Lower lobe of right lung (tissue), 2 donors: ENCODE measurements around the gene FGD6. TPM values are rescaled to one million over a fixed set of nuclear protein-coding genes. Genes with fewer than 3 reads are reported as not detected.

Source experiments
- ATAC-seq, 2 donors: fragments of 200-7000 bp; cut with Tn5 transposase; one replicate each; pipeline ENCODE4 v1.9.1; 2020 to 2022; ENCODE audit warnings: mild to moderate bottlenecking in 2 of 2, moderate library complexity in 2 of 2
- DNase-seq: peaks from one replicate; pipeline ENCODE4 v3.0.0-alpha.2; 2020
- H3K27ac ChIP-seq: fragments of 200-600 bp; one replicate; pipeline ENCODE4 v1.8.0; 2022
- H3K27me3 ChIP-seq: fragments of 200-600 bp; one replicate; pipeline ENCODE4 v1.8.0; 2022; ENCODE audit warnings: low read depth
- H3K36me3 ChIP-seq: fragments of 200-600 bp; one replicate; pipeline ENCODE4 v1.8.0; 2022; ENCODE audit warnings: mild to moderate bottlenecking
- H3K4me1 ChIP-seq: fragments of 200-600 bp; one replicate; pipeline ENCODE4 v1.8.0; 2022
- H3K4me3 ChIP-seq: fragments of 200-600 bp; one replicate; pipeline ENCODE4 v1.8.0; 2022; ENCODE audit warnings: mild to moderate bottlenecking
- H3K9me3 ChIP-seq: fragments of 200-600 bp; one replicate; pipeline ENCODE4 v1.8.0; 2022
- CTCF ChIP-seq: fragments of 200-600 bp; IDR thresholded peaks from one replicate; pipeline ENCODE4 v1.8.0; 2022; ENCODE audit warnings: antibody characterized with exemption, mild to moderate bottlenecking
- intact Hi-C: fragments of 100-400 bp; cut with DNase I; formaldehyde crosslinking; loops from one replicate; pipeline ENCODE4 v1.11.0; 2022
- total RNA-seq: library from RNA; stranded (reverse); fragmentation: NEBNext Ultra II Directional; extraction: Animal tissue kit (Norgen Biotek cat#: 25700); gene quantifications from one replicate; pipeline ENCODE4 v1.2.1, GENCODE V29; 2021
- donor health status: DM: no; HTN: yes; CAD: no; lungs with severe emphysema.

The FGD6 gene
- total RNA-seq, 1 donor from 2014 or later = 22.9 TPM

- Histone ChIP-seq H3K4me1 (peaks cover 13% of the 10 kb centered on the region), H3K27me3 (no peaks in the 10 kb centered on the region), H3K27ac (peak overlapping the region; percentile 44), H3K9me3 (no peaks in the 10 kb centered on the region), H3K36me3 (peaks cover 15% of the 10 kb centered on the region), H3K4me3 (no peak overlapping the region)
- intact Hi-C loops = no loop called here
- DNase-seq (no peak), ATAC-seq (peak; percentile 31 to 53)
- TF ChIP-seq CTCF = no peak
These were observed 133.3 kb downstream of the FGD6 start for GRCh38 chr12:95083938-95084337.

GRCh38 chr12:95083471-95083870 lies 133.8 kb downstream of the FGD6 start:
- peaks cover 13% of the 10 kb centered on the region for H3K36me3 ChIP-seq
- intact Hi-C loops = no loop called here
- no peak overlapping the region for H3K4me3 ChIP-seq
- H3K4me1 ChIP-seq = peaks cover 13% of the 10 kb centered on the region
- TF ChIP-seq CTCF = no peak
- no peak for DNase-seq
- no peaks in the 10 kb centered on the region for H3K9me3 ChIP-seq
- H3K27me3 ChIP-seq = no peaks in the 10 kb centered on the region
- H3K27ac ChIP-seq = peak overlapping the region; percentile 44
- no peak for ATAC-seq

- H3K27me3 ChIP-seq = no peaks in the 10 kb centered on the region
- H3K9me3 ChIP-seq = no peaks in the 10 kb centered on the region
- TF ChIP-seq CTCF = no peak
- H3K36me3 ChIP-seq = no peaks in the 10 kb centered on the region
- H3K4me1 ChIP-seq = peaks cover 3% of the 10 kb centered on the region
- no peak overlapping the region for H3K4me3 ChIP-seq
- DNase-seq (no peak), ATAC-seq (no peak)
- intact Hi-C loops = no loop called here
- peak overlapping the region; percentile 21 for H3K27ac ChIP-seq
These were observed 139.9 kb downstream of the FGD6 start for GRCh38 chr12:95077341-95077740.

- peaks cover 13% of the 10 kb centered on the region for H3K4me1 ChIP-seq
- ATAC-seq (no peak), DNase-seq (no peak)
- no peak for TF ChIP-seq CTCF
- no peak overlapping the region for H3K27ac ChIP-seq
- intact Hi-C loops = no loop called here
- no peak overlapping the region for H3K4me3 ChIP-seq
- H3K27me3 ChIP-seq = no peaks in the 10 kb centered on the region
- no peaks in the 10 kb centered on the region for H3K9me3 ChIP-seq
- no peaks in the 10 kb centered on the region for H3K36me3 ChIP-seq
These were observed 142.5 kb downstream of the FGD6 start for GRCh38 chr12:95074766-95075165.

- H3K27ac ChIP-seq = peak overlapping the region; percentile 93
- DNase-seq (peak; percentile 45), ATAC-seq (no peak)
- intact Hi-C loops = no loop called here
- H3K36me3 ChIP-seq = no peaks in the 10 kb centered on the region
- peaks cover 13% of the 10 kb centered on the region for H3K4me1 ChIP-seq
- no peaks in the 10 kb centered on the region for H3K27me3 ChIP-seq
- H3K4me3 ChIP-seq = peak overlapping the region; percentile 97
- TF ChIP-seq CTCF = peak; percentile 81
- no peaks in the 10 kb centered on the region for H3K9me3 ChIP-seq
These were observed 143.4 kb downstream of the FGD6 start for GRCh38 chr12:95073698-95074520.
